ENCODE data around the gene PIRT. TPM values are rescaled to one million over a fixed set of nuclear protein-coding genes. Genes with fewer than 3 reads are reported as not detected.

The PIRT gene
- total RNA-seq, 1 donor from 2014 or later = not detected

GRCh38 chr17:10775740-10776356, 62.0 kb downstream of the PIRT start:
- H3K36me3 Mint-ChIP-seq (ENCODE audit: low read depth) = no peaks in the 10 kb centered on the region
- intact Hi-C loops (cut with micrococcal nuclease) = no loop called here
- H3K4me1 Mint-ChIP-seq (ENCODE audit: low read depth) = no peaks in the 10 kb centered on the region
- H3K9me3 Mint-ChIP-seq = peaks cover 20% of the 10 kb centered on the region
- no peak overlapping the region for H3K4me3 Mint-ChIP-seq (ENCODE audit: low read depth)
- DNase-seq (ENCODE audit: low spot score) = no peak
- no peaks in the 10 kb centered on the region for H3K27me3 Mint-ChIP-seq (ENCODE audit: low read depth)
- H3K27ac Mint-ChIP-seq = no peak overlapping the region

GRCh38 chr17:10775058-10775457, 62.8 kb downstream of the PIRT start:
- Mint-ChIP-seq H3K27me3 (ENCODE audit: low read depth) (no peaks in the 10 kb centered on the region), H3K36me3 (ENCODE audit: low read depth) (no peaks in the 10 kb centered on the region), H3K4me3 (ENCODE audit: low read depth) (no peak overlapping the region), H3K4me1 (ENCODE audit: low read depth) (no peaks in the 10 kb centered on the region), H3K27ac (no peak overlapping the region), H3K9me3 (peaks cover 20% of the 10 kb centered on the region)
- DNase-seq (ENCODE audit: low spot score) = no peak
- intact Hi-C loops (cut with micrococcal nuclease) = no loop called here

- DNase-seq (ENCODE audit: low spot score) = no peak
- Mint-ChIP-seq H3K4me1 (ENCODE audit: low read depth) (no peaks in the 10 kb centered on the region), H3K9me3 (peaks cover 20% of the 10 kb centered on the region), H3K4me3 (ENCODE audit: low read depth) (no peak overlapping the region), H3K27ac (no peak overlapping the region), H3K27me3 (ENCODE audit: low read depth) (no peaks in the 10 kb centered on the region), H3K36me3 (ENCODE audit: low read depth) (no peaks in the 10 kb centered on the region)
- intact Hi-C loops (cut with micrococcal nuclease) = no loop called here
These were observed 64.5 kb downstream of the PIRT start for GRCh38 chr17:10773391-10773790.

Other genes starting within 250 kb of the PIRT start
- gene MYH3, start 180.8 kb downstream of the PIRT start, total RNA-seq = 3.9 and 4.6 TPM in 2 replicates
- gene SCO1, start 140.6 kb downstream of the PIRT start, total RNA-seq = 35.4 and 37.0 TPM in 2 replicates
- 10.3 and 10.5 TPM in 2 replicates for gene ADPRM, start 140.5 kb downstream of the PIRT start, total RNA-seq
- 0.21 and 0.90 TPM in 2 replicates for gene TMEM220, start 108.1 kb downstream of the PIRT start, total RNA-seq
- not detected in 2 replicates for gene TMEM238L, start 34.0 kb downstream of the PIRT start, total RNA-seq

All from activated T-helper 2 cell treated with anti-CD3 and anti-CD28 coated beads, Interferon-gamma antibody, Interleukin-2, Interleukin-4, amounts not matched to agents 10 μg/mL and 5 μg/mL and 100 μg/mL, durations not matched to agents 14 hours and 24 hours and 36 hours (primary cell).